SK-N-SH treated with all-trans-retinoic acid at 6 μM for 48 hours (cell line): ENCODE results near the gene ARFGEF2.

Experiments
- ATAC-seq: fragments of 200-7000 bp; cut with Tn5 transposase; 3 replicates; pipeline ENCODE4 v1.9.1; 2020; ENCODE audit warnings: mild to moderate bottlenecking, moderate library complexity
- ARNTL ChIP-seq: fragments of 450-650 bp; formaldehyde crosslinking; IDR thresholded peaks from 2 replicates; pipeline ENCODE4 v1.5.0; 2020; ENCODE audit warnings: low read depth, mild to moderate bottlenecking, moderate library complexity, borderline replicate concordance
- BACH2 ChIP-seq: fragments of 250-450 bp; sonication (Bioruptor Pico); IDR thresholded peaks from 2 replicates; pipeline ENCODE4 v1.9.0; 2021; ENCODE audit warnings: mild to moderate bottlenecking, borderline replicate concordance
- CSDC2 ChIP-seq: fragments of 250-450 bp; sonication (Bioruptor Pico); IDR thresholded peaks from 2 replicates; pipeline ENCODE4 v1.5.0; 2020; ENCODE audit warnings: mild to moderate bottlenecking, moderate library complexity
- CSRNP3 ChIP-seq: fragments of 250-450 bp; sonication (Bioruptor Pico); IDR thresholded peaks from 2 replicates; pipeline ENCODE4 v1.5.1; 2021; ENCODE audit warnings: mild to moderate bottlenecking, moderate library complexity
- ESRRG ChIP-seq: fragments of 250-450 bp; sonication (Bioruptor Pico); IDR thresholded peaks from 2 replicates; pipeline ENCODE4 v1.6.1; 2021; ENCODE audit warnings: mild to moderate bottlenecking
- GLIS3 ChIP-seq: fragments of 250-450 bp; sonication (Bioruptor Pico); IDR thresholded peaks from 2 replicates; pipeline ENCODE4 v1.5.0; 2020; ENCODE audit warnings: mild to moderate bottlenecking, moderate library complexity
- ISL1 ChIP-seq: fragments of 250-450 bp; sonication (Bioruptor Pico); IDR thresholded peaks from 2 replicates; pipeline ENCODE4 v2.1.2; 2022; ENCODE audit warnings: mild to moderate bottlenecking, moderate library complexity
- OSR1 ChIP-seq: fragments of 250-450 bp; sonication (Bioruptor Pico); IDR thresholded peaks from 2 replicates; pipeline ENCODE4 v1.8.0; 2022; ENCODE audit warnings: moderate library complexity, mild to moderate bottlenecking, inconsistent platforms
- PPARA ChIP-seq: fragments of 250-450 bp; sonication (Bioruptor Pico); IDR thresholded peaks from 2 replicates; pipeline ENCODE4 v1.5.0; 2020; ENCODE audit warnings: mild to moderate bottlenecking, borderline replicate concordance
- RARB ChIP-seq: fragments of 250-450 bp; sonication (Bioruptor Pico); IDR thresholded peaks from 2 replicates; pipeline ENCODE4 v1.8.0; 2021; ENCODE audit warnings: mild to moderate bottlenecking, moderate library complexity
- TOX ChIP-seq: fragments of 250-450 bp; sonication (Bioruptor Pico); IDR thresholded peaks from 2 replicates; pipeline ENCODE4 v1.8.0; 2021; ENCODE audit warnings: mild to moderate bottlenecking, moderate library complexity, borderline replicate concordance
- ZNF565 ChIP-seq: fragments of 450-650 bp; formaldehyde crosslinking; conservative IDR thresholded peaks from 2 replicates; pipeline ENCODE4 v1.5.0; 2020; ENCODE audit warnings: low read depth, mild to moderate bottlenecking, moderate library complexity
- ZNF70 ChIP-seq: fragments of 450-650 bp; formaldehyde crosslinking; IDR thresholded peaks from 2 replicates; pipeline ENCODE4 v1.5.0; 2020; ENCODE audit warnings: mild to moderate bottlenecking, moderate library complexity
- ZNF8 ChIP-seq: fragments of 450-650 bp; formaldehyde crosslinking; IDR thresholded peaks from 2 replicates; pipeline ENCODE4 v1.5.0; 2020; ENCODE audit warnings: mild to moderate bottlenecking, moderate library complexity
- TF ChIP-seq, protein P1 (sequence below): fragments of 250-450 bp; sonication (Bioruptor Pico); IDR thresholded peaks from 2 replicates; pipeline ENCODE4 v1.8.0; 2021; ENCODE audit warnings: low read depth, mild to moderate bottlenecking, moderate library complexity, borderline replicate concordance
- TF ChIP-seq, protein P2 (sequence below): fragments of 250-450 bp; sonication (Bioruptor Pico); IDR thresholded peaks from 2 replicates; pipeline ENCODE4 v1.8.0; 2020; ENCODE audit warnings: mild to moderate bottlenecking, moderate library complexity, borderline replicate concordance

Gene ARFGEF2

GRCh38 chr20:48904566-48905296, 16.8 kb upstream of the ARFGEF2 start (continued):
- no peak for TF ChIP-seq CSRNP3 (CRISPR knock-in tag)
- TF ChIP-seq ZNF565 (CRISPR knock-in tag), result no peak
- TF ChIP-seq PPARA (CRISPR knock-in tag), result no peak
- no peak for TF ChIP-seq ZNF70 (CRISPR knock-in tag)
- no peak for TF ChIP-seq GLIS3 (CRISPR knock-in tag)
- TF ChIP-seq BACH2 (CRISPR knock-in tag), result no peak
- TF ChIP-seq ESRRG (CRISPR knock-in tag), result no peak
- no peak for TF ChIP-seq RARB (CRISPR knock-in tag)

DNA sequence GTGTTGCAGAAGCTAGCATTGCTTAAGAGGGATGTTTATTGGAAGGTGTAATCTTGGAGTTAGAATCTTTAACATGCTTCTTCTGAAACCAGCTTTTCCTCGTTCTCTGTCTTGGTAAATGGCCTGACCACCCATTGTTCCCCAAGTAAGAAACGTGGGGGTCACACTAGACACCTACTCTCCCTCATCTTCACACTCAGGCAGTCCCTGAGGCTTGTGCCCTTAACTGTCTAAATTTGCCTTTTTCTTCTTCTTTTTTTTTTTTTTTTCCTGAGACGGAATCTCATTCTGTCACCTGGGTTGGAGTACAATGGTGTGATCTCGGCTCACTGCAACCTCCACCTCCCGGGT, 16.2 kb upstream of the ARFGEF2 start:
- no peak for TF ChIP-seq ZNF8 (CRISPR knock-in tag)
- TF ChIP-seq OSR1 (CRISPR knock-in tag), result no peak
- TF ChIP-seq ARNTL (CRISPR knock-in tag), result no peak
- TF ChIP-seq TOX (CRISPR knock-in tag), result no peak
- TF ChIP-seq, protein P1, sequence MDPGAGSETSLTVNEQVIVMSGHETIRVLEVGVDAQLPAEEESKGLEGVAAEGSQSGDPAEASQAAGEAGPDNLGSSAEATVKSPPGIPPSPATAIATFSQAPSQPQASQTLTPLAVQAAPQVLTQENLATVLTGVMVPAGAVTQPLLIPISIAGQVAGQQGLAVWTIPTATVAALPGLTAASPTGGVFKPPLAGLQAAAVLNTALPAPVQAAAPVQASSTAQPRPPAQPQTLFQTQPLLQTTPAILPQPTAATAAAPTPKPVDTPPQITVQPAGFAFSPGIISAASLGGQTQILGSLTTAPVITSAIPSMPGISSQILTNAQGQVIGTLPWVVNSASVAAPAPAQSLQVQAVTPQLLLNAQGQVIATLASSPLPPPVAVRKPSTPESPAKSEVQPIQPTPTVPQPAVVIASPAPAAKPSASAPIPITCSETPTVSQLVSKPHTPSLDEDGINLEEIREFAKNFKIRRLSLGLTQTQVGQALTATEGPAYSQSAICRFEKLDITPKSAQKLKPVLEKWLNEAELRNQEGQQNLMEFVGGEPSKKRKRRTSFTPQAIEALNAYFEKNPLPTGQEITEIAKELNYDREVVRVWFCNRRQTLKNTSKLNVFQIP (CRISPR knock-in tag), result no peak
- TF ChIP-seq, protein P2, sequence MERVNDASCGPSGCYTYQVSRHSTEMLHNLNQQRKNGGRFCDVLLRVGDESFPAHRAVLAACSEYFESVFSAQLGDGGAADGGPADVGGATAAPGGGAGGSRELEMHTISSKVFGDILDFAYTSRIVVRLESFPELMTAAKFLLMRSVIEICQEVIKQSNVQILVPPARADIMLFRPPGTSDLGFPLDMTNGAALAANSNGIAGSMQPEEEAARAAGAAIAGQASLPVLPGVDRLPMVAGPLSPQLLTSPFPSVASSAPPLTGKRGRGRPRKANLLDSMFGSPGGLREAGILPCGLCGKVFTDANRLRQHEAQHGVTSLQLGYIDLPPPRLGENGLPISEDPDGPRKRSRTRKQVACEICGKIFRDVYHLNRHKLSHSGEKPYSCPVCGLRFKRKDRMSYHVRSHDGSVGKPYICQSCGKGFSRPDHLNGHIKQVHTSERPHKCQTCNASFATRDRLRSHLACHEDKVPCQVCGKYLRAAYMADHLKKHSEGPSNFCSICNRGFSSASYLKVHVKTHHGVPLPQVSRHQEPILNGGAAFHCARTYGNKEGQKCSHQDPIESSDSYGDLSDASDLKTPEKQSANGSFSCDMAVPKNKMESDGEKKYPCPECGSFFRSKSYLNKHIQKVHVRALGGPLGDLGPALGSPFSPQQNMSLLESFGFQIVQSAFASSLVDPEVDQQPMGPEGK (CRISPR knock-in tag), result no peak
- no peak for TF ChIP-seq ESRRG (CRISPR knock-in tag)
- TF ChIP-seq ISL1 (CRISPR knock-in tag), result no peak
- TF ChIP-seq, all 23 proteins: peak for 0
- ATAC-seq, result peak; percentile 39; the same call in 2 of the 3 replicates

GRCh38 chr20:48906221-48906877, 15.2 kb upstream of the ARFGEF2 start:
- TF ChIP-seq ZNF8 (CRISPR knock-in tag), result no peak
- TF ChIP-seq, protein P1 (CRISPR knock-in tag), result no peak

DNA sequence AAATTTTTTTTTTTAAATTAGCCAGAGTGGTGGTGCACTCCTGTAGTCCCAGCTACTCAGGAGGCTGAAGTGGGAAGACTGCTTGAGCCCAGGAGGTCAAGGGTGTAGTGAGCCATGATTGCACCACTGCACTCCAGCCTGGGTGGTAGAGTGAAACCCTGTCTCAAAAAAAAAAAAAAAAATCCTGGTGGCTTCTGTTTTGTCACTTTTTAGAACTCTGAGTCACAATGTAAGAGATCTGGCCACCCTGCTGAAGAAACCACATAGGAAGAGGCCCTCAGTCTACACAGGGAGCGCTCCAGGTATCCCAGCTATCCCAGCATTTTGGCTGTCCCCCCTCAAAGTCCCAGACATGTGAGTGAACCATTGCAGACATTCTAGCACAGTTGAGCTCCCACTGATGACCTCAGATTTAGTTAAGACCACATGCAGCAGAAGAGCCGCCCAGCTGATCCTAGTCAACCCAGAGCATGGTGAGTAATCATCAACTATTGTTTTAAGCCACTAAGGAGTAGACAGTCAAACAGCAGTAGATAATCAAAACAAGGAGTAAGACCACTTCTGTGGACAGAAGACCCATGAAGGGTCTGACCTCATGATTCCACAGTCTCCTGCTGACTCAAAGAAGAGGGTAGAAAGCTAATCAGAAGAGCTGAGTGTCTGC, 12.7 kb upstream of the ARFGEF2 start:
- no peak for ATAC-seq
- TF ChIP-seq ZNF565 (CRISPR knock-in tag) (no peak), CSRNP3 (CRISPR knock-in tag) (no peak), ARNTL (CRISPR knock-in tag) (no peak), ISL1 (CRISPR knock-in tag) (no peak), CSDC2 (CRISPR knock-in tag) (no peak), OSR1 (CRISPR knock-in tag) (no peak)

More at GRCh38 chr20:48906221-48906877, 15.2 kb upstream of the ARFGEF2 start:
- ATAC-seq, result no peak
